AG09309 (cell line): ENCODE results near the gene ZFP90.

Experiments used
- DNase-seq: peaks from one replicate; pipeline ENCODE4 v3.0.0-alpha.2; 2010; ENCODE audit warnings: low read depth
- H3K4me3 ChIP-seq: 2 replicates; pipeline ENCODE4 v1.5.1; 2011; ENCODE audit warnings: mild to moderate bottlenecking, low read depth, low read length, moderate library complexity; ENCODE audit not compliant: control insufficient read depth
- TF ChIP-seq, protein P1 (sequence below): IDR thresholded peaks from 2 replicates; pipeline ENCODE4 v1.5.1; 2011; ENCODE audit warnings: mild to moderate bottlenecking, low read depth, low read length, inconsistent platforms; ENCODE audit not compliant: insufficient read depth, control insufficient read depth; ENCODE audit errors: missing control alignments

ZFP90 gene

DNA sequence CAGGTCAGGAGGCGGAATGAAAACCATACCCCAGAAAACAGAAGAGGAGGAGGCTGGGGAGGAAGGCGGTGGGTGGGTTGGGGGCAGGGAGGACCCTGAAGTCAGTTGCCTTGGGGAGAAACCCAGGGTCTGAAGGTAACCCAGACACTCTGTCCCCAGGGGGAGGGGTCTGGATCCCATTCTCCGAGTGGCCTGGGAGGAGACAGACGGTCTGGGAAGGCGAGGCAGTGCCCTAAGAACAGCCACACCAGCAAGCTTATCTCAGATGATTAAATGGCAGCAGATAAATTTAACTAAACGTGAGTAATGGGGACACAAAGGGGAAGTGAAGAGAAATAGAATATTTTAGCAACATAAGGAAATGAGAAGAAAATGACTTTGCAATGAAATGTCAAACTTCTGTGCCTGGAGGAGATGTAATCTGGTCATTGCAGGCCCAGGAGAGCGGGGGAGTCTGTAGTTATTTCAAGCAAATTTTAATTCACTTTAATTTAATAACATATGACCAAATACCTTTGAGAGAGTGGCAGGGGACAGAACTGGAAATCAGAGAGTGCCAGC is 21.4 kb upstream of the ZFP90 start:
- no peak overlapping the region for H3K4me3 ChIP-seq
- no peak for DNase-seq
- TF ChIP-seq, protein P1, sequence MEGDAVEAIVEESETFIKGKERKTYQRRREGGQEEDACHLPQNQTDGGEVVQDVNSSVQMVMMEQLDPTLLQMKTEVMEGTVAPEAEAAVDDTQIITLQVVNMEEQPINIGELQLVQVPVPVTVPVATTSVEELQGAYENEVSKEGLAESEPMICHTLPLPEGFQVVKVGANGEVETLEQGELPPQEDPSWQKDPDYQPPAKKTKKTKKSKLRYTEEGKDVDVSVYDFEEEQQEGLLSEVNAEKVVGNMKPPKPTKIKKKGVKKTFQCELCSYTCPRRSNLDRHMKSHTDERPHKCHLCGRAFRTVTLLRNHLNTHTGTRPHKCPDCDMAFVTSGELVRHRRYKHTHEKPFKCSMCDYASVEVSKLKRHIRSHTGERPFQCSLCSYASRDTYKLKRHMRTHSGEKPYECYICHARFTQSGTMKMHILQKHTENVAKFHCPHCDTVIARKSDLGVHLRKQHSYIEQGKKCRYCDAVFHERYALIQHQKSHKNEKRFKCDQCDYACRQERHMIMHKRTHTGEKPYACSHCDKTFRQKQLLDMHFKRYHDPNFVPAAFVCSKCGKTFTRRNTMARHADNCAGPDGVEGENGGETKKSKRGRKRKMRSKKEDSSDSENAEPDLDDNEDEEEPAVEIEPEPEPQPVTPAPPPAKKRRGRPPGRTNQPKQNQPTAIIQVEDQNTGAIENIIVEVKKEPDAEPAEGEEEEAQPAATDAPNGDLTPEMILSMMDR: no peak

DNA sequence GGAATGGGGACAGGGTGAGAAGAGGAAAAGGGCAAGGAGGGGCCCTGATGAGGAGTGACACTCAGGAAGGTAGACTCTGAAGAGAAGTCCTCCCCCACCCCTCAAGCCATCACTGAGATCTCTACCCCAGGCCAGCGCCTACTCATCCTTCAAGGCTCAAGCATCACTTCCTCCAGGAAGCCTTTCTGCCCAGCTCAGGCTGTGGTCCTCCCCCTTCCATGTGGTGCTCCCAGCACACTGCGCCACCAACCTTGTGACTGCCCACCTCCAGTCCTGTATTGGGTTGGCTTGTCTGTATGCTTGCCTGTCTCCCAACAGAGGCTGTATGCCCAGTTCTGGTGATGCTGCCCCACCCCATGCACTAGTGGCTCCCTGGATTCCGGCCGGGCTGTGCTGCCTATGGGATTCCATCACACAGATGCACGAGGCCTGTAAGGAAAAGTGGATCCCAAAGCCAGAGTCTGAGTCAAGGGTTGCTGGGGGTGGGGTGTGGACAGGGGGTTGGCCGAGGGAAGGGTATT is 19.8 kb upstream of the ZFP90 start:
- no peak for DNase-seq
- H3K4me3 ChIP-seq: no peak overlapping the region
- TF ChIP-seq, protein P1: no peak

DNA sequence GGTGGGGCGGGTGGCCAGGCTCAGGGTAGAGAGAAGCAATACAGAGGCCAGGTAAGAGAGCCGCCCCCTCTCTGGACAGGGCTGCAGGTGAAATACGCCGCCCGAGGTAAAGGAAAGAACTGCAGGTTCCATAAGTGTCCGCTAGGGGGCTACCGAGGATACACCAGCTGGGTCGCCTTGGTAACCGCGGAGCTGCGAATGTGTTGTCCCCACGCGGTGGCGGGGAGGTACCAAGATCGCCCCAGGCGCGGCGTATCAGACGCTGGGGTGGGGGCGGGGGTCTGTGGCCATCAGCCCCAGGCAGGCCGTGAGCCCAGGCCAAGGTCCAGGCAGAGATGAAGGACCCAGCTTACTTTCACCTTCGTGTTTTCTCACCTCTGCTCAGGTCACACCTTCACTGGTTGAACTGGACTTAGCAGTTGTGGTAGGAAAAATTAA is 18.4 kb upstream of the ZFP90 start:
- no peak for DNase-seq
- peak overlapping the region; percentile 39 for H3K4me3 ChIP-seq
- TF ChIP-seq, protein P1: peak; percentile 99

DNA sequence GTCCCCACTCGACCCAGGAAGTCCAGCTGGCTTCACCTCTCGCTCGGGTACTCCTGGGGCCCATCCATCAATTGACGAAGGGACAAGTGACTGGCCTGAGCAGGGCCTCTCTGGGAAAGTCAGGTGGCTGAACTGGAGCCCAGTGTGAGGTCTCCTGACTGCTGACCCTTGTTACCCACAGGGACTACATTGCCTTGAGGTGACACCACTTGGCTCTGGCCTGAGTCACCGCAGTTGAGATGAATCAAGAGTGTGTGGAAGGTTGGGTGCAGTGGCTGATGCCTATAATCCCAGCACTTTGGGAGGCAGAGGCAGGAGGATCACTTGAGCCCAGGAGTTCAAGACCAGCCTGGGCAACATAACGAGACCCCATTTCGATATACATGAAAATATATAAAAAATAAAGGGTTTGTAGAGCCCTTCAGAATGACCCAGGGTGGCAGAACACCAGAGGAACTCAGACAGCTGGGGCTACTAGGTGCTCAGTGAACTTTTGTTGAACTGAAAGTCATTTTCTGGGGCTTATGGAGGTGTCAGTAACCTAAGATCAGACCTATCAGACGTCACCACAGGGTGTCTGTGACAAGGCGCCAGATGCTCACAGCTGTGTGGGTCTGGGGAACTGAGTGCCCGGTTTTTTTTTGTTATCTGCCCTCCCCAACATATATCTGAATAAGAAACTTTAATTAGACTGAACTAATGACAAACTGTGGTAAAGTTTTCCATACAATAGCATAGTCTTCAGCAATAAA is 14.8 kb upstream of the ZFP90 start:
- no peak for DNase-seq
- TF ChIP-seq, protein P1: no peak
- no peak overlapping the region for H3K4me3 ChIP-seq

DNA sequence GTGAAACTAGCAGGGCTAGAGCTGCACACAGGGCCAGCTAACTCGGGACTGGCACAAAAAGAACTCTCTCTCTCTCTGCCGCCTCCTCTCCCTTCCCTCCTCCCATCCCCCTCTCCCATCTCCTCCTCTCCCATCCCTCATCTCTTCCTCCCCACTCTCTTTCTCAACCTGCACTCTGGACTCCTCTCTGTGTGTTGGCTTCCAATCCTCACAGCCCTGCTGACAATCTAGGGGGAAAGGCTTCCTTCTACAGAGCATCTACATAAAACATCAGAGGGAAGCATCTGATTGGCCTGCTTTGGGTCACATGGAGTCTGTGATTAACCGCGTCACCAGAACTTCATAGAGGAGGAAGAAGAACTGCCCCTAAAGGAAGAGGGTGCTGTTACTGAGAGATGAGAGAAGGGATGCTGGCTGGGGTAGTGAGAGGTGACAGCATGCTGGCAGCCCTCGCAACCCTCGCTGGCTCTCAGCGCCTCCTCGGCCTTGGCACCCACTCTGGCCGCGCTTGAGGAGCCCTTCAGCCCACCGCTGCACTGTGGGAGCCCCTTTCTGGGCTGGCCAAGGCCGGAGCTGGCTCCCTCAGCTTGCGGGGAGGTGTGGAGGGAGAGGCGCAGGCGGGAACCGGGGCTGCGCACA is 12.8 kb upstream of the ZFP90 start:
- no peak for DNase-seq
- H3K4me3 ChIP-seq: no peak overlapping the region
- TF ChIP-seq, protein P1: no peak

DNA sequence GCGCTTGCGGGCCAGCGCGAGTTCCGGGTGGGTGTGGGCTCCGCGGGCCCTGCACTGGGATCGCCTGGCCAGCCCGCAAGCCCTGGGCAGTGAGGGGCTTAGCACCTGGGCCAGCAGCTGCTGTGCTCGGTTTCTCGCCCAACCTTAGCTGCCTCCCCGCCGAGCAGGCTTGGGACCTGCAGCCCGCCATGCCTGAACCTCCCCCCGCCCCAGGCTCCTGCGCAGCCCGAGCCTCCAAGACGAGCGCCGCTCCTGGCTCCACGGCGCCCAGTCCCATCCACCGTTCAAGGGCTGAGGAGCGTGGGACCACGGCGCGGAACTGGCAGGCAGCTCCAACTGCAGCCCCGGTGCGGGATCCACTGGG is 12.3 kb upstream of the ZFP90 start:
- TF ChIP-seq, protein P1: no peak
- no peak overlapping the region for H3K4me3 ChIP-seq
- DNase-seq: no peak
